K562 (cell line): ENCODE data around the gene ZFYVE21.

ENCODE experiments used
- CEBPB ChIP-seq: fragments of 450-650 bp; IDR thresholded peaks from 2 replicates; pipeline ENCODE4 v1.6.1; 2016; ENCODE audit warnings: missing genetic modification characterization, missing compliant biosample characterization
- DPF2 ChIP-seq: fragments of 450-650 bp; IDR thresholded peaks from 2 replicates; pipeline ENCODE4 v1.6.1; 2016
- EHMT2 ChIP-seq: fragments of 450-650 bp; IDR thresholded peaks from 2 replicates; pipeline ENCODE4 v1.6.1; 2018; ENCODE audit warnings: antibody characterized with exemption
- HNRNPH1 ChIP-seq: fragments of 200-400 bp; formaldehyde crosslinking; optimal IDR thresholded peaks from 2 replicates; pipeline ENCODE3; 2017; ENCODE audit warnings: low read depth, mild to moderate bottlenecking, low read length, moderate library complexity
- PYGO2 ChIP-seq: fragments of 450-650 bp; IDR thresholded peaks from 2 replicates; pipeline ENCODE4 v1.6.1; 2016; ENCODE audit warnings: mild to moderate bottlenecking, missing genetic modification characterization, moderate library complexity, missing compliant biosample characterization
- SIX5 ChIP-seq, 2 experiments: IDR thresholded peaks; 2 replicates each; pipeline ENCODE4 v1.6.1; 2011; ENCODE audit warnings: low read length in 2 of 2, borderline replicate concordance in 1 of 2, low read depth in 1 of 2, mild to moderate bottlenecking in 1 of 2, moderate library complexity in 1 of 2; ENCODE audit not compliant: insufficient read depth in 1 of 2
- SMC3 ChIP-seq: conservative IDR thresholded peaks from 2 replicates; pipeline ENCODE4 v1.6.1; 2011; ENCODE audit warnings: low read depth, low read length, improper control_type of control experiment; ENCODE audit not compliant: insufficient read depth
- U2AF2 ChIP-seq: fragments of 200-400 bp; formaldehyde crosslinking; optimal IDR thresholded peaks from 2 replicates; pipeline ENCODE3; 2017; ENCODE audit warnings: low read depth, mild to moderate bottlenecking, low read length
- ZNF134 ChIP-seq: fragments of 250-450 bp; sonication (Bioruptor Pico); conservative IDR thresholded peaks from 2 replicates; pipeline ENCODE4 v1.4.0; 2020
- ZNF23 ChIP-seq: fragments of 250-450 bp; sonication (Bioruptor Pico); IDR thresholded peaks from 2 replicates; pipeline ENCODE4 v1.4.0; 2020; ENCODE audit warnings: mild to moderate bottlenecking
- ZNF644 ChIP-seq: fragments of 200-800 bp; sonication (Bioruptor generic); IDR thresholded peaks from 2 replicates; pipeline ENCODE4 v1.6.1; 2016; ENCODE audit warnings: low read depth, missing genetic modification characterization, missing compliant biosample characterization
- TF ChIP-seq, protein P1 (sequence below), 3 experiments: IDR thresholded peaks in 2 of 3; conservative IDR thresholded peaks in 1 of 3; 2 replicates each; pipeline ENCODE4 v1.5.1; 2011 to 2012; ENCODE audit warnings: low read length in 3 of 3, mild to moderate bottlenecking in 3 of 3, control low read depth in 2 of 3, improper control_type of control experiment in 1 of 3, inconsistent platforms in 1 of 3, low read depth in 1 of 3, mixed read lengths in 1 of 3, moderate library complexity in 1 of 3; ENCODE audit not compliant: insufficient read depth in 2 of 3
- TF ChIP-seq, protein P2 (sequence below): sonication (generic); formaldehyde crosslinking; IDR thresholded peaks from 2 replicates; pipeline ENCODE4 v1.8.0; 2022; ENCODE audit warnings: mild to moderate bottlenecking, low read depth, missing genetic modification reagents

DNA sequence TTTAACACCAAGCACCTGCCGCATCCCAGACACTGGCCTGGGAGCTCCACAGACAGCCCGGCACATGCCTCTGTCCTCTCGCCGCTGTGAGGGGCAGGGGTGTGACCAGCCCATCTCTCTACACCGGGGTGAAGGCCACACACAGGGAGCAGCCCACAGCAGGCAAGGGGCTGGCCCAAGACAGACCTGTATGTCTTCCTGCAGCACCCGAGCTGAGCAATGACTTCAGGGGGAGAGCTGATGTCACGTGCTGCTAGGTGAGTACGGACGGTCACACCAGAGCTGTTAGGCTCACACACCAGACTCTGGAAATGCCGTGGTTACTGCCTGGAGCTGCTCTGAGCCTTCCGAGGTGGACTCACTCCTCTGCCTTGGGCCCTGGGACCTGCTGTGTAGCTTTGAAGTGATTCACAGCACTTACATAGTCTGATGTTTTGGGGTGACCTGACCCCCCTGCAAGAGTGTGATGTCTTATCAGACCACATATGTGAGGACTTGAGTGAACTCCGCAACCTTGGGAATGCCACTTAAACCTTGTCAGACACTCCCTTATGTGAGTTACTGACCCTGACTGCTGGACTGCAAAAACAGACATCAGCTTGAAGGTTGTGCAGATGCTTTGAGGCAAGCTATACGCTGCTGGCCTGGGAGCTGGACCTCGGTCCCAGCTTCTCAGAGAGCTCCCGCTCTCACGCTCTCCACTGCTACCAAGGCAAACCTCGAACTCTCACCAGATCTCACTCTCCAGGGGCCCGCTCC is 2.1 kb upstream of the ZFYVE21 start:
- TF ChIP-seq ZNF134 (CRISPR knock-in tag) (no peak), CEBPB (tag) (no peak), SMC3 (no peak), EHMT2 (no peak), ZNF644 (tag) (no peak), ZNF23 (CRISPR knock-in tag) (no peak), U2AF2 (no peak), PYGO2 (tag) (no peak), DPF2 (no peak), HNRNPH1 (no peak), SIX5 (IDR thresholded peaks at IDR 0.05; ENCODE audit: borderline replicate concordance in 1 of 2, insufficient read depth in 1 of 2, low read depth in 1 of 2, low read length in 2 of 2) (no peak)
- TF ChIP-seq, protein P1, sequence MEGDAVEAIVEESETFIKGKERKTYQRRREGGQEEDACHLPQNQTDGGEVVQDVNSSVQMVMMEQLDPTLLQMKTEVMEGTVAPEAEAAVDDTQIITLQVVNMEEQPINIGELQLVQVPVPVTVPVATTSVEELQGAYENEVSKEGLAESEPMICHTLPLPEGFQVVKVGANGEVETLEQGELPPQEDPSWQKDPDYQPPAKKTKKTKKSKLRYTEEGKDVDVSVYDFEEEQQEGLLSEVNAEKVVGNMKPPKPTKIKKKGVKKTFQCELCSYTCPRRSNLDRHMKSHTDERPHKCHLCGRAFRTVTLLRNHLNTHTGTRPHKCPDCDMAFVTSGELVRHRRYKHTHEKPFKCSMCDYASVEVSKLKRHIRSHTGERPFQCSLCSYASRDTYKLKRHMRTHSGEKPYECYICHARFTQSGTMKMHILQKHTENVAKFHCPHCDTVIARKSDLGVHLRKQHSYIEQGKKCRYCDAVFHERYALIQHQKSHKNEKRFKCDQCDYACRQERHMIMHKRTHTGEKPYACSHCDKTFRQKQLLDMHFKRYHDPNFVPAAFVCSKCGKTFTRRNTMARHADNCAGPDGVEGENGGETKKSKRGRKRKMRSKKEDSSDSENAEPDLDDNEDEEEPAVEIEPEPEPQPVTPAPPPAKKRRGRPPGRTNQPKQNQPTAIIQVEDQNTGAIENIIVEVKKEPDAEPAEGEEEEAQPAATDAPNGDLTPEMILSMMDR (IDR thresholded peaks at IDR 0.05 in 2 of 3, conservative IDR thresholded peaks at IDR 0.05 in 1 of 3; ENCODE audit: insufficient read depth in 2 of 3, low read depth in 1 of 3, low read length in 3 of 3): no peak
- TF ChIP-seq, protein P2, sequence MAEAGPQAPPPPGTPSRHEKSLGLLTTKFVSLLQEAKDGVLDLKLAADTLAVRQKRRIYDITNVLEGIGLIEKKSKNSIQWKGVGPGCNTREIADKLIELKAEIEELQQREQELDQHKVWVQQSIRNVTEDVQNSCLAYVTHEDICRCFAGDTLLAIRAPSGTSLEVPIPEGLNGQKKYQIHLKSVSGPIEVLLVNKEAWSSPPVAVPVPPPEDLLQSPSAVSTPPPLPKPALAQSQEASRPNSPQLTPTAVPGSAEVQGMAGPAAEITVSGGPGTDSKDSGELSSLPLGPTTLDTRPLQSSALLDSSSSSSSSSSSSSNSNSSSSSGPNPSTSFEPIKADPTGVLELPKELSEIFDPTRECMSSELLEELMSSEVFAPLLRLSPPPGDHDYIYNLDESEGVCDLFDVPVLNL (CRISPR knock-in tag): no peak
